GM19193 (cell line): ENCODE results near the gene BARHL2.

Experiments
- POLR2A ChIP-seq: IDR thresholded peaks from 4 replicates; pipeline ENCODE4 v1.6.1; 2011; ENCODE audit not compliant: insufficient read depth, insufficient read length; ENCODE audit errors: extremely low read depth

Gene BARHL2

DNA sequence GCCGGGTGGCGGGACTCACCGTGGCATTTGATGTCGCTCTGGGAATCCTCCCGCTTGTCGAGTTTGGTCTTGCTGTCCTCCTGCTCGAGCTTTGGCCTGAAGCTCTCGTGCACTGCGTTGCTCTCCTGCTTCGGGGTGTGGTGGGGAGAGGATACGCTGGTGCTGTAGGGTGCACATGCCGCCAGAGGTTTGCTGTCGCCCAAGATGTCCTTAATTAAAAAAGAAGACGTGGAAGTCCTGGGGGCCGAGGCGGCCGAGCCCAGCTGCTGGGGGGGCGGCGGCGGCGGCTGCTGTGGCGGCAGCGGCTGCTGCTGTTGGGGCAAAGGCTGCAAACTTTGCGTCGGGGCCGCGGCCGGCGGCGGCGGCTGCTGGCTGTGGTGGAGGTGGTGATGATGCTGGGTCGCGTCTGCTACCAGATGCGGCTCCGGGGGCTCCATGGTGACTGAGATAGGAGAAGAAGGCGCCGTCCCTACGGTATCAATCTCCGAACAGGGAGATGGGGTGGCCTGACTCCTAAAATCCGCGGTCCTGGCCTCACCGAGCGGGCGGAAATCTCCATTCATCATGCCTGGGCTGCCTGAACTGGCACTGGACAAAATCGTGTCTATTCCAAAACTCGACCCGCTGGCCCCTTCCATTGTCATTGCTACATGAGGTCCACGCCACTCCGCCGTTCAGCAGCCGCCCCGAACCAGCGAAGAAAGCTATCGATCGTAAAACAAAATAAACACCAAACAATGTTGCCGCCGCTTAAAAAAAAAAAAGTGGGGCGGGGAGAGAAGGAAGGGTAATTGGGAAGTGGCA is at the start of gene BARHL2:
TSS of gene BARHL2 (minus strand) at position 751 of the 804 bp plus-strand sequence. CDS start at position 644, 107 bp downstream.
- no peak for TF ChIP-seq POLR2A

DNA sequence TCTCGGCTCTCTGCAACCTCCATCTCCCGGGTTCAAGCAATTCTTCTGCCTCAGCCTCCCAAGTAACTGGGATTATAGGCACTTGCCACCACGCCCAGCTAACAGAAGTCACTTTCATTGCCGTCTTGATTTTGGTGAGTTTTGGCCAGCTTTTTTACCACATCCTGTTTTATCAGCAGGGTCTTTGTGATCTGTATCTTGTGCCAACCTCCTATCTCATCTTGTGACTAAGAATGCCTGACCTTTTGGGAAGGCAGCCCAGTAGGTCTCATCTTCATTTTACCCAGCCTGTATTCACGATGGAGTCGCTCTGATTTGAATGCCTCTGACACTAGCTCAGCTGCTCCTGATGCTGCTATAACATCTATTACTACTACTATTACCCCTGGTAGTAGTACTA is 46.8 kb upstream of the BARHL2 start:
- TF ChIP-seq POLR2A = no peak

DNA sequence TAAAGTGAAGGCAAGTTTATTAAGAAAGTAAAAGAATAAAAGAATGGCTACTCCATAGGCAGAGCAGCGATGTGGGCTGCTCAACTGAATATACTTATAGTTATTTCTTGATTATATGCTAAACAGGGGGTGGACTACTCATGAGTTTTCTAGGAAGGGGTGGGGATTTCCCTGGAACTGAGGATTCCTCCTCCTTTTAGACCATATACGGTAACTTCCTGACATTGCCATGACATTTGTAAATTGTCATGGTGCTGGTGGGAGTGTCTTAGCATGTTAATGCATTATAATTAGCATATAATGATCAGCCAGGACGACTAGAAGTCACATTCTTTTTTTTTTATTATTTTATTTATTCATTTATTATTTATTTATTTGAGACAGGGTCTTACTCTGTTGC is 46.4 kb upstream of the BARHL2 start:
- no peak for TF ChIP-seq POLR2A

DNA sequence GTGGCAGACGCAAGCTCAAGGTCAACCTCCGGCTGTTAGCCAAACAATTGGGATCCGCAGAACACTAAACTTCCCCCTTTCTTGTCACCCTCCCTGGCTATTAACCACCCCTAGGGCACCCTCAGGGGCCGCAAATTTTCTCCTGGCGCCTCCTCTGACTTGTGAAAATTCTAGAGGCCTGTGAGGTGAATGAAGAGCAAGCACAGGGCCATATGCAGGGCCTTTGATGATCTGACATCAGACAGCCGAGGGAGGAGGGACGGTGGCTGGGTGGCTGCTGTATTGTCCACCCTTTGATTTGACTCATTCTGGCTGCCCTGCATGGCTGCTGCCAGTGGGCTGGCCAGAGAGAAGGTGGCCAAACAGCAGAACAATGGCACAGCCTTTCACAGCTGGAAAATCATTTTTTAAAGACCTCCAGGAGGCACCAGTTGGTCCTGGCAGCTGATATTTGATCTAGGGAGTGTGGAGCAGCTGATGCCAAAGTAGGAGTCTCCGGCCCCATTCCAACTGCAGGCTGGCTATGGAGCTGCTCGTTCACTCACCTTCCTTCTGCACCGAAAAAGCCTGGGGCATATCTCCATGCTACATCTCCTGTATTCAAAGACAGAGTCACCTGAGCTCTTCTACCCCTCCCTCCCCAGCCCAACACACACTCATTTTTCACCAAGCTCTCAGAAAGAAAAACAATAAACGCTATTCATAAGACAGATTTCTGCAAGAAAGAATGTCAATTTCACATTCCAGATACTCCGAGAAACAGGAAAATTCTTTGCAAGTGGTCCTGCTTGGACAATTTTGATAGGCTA is 44.9 kb upstream of the BARHL2 start:
- no peak for TF ChIP-seq POLR2A

DNA sequence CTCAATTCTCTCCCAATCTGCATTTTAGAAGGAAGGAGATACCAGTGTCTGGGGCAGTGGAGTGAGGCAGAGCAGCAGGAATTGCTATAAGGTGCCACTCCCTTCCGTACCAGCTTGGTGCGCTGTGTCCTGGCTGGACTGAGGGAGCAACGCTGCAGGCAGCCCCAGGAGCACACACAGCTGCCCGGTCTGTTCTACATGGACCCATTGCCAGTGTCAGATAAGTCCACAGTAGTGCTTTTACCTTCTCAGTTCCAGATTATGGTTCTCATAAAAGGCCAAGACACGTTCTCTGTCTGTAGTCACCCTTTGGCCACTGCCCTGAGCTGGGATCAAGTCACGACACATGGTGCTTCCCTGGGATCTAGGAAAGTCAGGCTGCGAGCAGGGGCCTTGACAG is 44.1 kb upstream of the BARHL2 start:
- no peak for TF ChIP-seq POLR2A

DNA sequence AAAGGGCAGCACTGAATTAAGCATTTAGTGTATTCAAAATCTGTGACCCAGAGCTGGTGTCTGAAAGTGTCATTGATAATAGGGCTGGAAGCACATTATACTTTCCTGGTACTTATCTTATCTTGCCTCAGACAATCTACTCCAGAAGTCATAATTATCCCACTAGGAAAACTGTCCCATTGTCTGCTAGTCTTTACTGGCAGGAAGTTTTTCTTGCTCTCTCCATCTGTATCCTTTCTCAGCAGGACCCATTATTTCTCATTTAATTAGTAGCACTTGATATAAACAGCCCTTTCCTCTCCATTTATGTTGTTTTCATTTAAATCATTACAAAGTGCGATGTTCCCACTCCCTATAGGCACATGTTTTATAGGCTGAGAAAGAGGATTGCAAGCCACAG is 36.5 kb upstream of the BARHL2 start:
- TF ChIP-seq POLR2A = no peak

DNA sequence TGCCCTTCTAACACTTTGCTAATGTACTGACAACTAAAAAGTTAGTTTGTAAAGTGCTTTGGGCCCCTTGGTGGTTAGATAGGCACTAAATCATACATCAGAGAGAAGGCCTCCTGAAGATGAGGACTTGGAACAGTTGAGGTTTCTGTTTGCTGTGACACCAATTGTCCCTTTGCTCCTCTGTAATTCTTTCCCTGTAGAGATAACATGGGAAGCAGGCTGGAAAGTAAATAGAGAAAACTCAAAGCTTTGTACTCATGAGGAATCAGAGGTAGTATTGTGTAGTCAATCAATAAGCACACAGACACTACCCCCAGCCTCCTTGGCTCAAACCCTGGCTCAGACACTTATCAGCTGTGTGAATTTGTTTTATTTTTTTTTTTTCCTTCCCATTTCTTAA is 31.6 kb upstream of the BARHL2 start:
- TF ChIP-seq POLR2A = no peak

DNA sequence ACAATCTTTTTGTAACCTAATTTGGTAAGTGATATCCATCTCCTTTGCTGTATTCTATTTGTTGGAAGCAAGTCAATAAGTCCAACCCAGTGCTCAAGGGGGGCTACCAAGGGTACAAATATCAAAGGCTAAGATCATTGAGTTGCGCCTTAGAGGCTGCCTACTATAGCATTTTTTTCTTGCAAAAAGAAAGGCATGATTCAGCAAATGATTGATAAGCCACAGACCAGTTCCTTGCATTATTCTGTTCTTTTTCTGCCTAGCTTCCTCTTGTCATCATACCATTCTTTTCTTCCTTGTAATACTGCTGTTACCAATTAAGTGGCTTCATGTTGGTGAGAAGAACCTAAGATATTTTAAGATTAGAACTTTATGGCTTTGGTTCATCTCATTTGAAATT is 29.8 kb upstream of the BARHL2 start:
- TF ChIP-seq POLR2A = no peak

DNA sequence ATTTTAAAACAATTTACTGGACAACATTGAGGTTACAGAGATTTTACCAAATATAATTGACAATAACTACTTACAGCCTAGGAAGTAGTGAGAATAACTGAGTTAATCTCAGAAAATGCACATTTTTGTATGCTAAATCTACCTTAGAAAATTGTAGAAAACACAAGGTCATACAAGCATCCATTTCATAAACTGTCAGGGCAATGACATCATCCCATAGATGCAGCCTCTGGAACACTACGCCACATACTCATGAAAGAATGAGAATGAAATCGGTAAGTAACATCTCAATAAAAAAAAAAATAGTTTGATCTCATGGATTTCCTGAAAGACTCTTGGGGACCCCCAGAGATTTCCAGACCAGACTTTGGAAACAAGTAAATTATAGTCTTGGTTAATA is 28.9 kb upstream of the BARHL2 start:
- no peak for TF ChIP-seq POLR2A

- TF ChIP-seq POLR2A = no peak
Observed at GRCh38 chr1:90732136-90732535, 15.0 kb upstream of the BARHL2 start.

GRCh38 chr1:90731382-90732050 is 14.4 kb upstream of the BARHL2 start:
- no peak for TF ChIP-seq POLR2A

DNA sequence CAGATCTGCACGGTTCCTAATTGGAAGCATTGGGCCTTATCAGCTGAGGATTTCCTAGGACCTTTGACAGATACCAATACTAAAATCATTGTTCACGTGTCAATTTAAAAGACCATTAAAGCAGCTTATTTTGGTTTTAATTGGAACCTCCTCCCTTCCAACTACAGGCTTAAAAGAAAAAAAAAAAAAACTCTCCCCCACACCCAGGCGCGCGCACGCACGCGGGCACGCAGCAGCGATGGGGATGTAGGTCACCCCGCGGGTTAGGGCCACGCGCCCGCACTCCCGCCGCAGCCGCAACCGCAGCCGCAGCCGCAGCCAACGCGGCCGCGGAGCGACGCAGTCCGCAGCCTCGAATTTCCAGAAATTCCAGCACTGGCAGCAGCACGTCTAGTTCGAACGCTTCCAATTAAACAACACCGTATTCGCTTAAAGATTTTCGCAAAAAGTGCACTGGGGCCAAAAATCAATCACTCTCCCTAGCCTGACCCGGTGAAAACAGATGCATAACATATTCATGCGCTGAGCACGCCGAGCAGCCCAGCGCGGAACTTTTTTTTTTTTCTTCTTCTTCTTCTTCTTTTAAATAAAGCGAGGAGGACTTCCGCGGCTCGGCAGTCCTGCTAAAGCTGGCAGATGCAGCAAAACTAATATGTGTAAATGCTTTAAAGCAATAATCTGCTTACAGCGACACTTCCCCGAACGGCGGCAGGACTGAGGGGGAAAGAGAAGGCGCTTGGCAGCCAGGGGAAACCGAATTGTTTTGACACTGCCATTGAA is 13.3 kb upstream of the BARHL2 start:
- no peak for TF ChIP-seq POLR2A

DNA sequence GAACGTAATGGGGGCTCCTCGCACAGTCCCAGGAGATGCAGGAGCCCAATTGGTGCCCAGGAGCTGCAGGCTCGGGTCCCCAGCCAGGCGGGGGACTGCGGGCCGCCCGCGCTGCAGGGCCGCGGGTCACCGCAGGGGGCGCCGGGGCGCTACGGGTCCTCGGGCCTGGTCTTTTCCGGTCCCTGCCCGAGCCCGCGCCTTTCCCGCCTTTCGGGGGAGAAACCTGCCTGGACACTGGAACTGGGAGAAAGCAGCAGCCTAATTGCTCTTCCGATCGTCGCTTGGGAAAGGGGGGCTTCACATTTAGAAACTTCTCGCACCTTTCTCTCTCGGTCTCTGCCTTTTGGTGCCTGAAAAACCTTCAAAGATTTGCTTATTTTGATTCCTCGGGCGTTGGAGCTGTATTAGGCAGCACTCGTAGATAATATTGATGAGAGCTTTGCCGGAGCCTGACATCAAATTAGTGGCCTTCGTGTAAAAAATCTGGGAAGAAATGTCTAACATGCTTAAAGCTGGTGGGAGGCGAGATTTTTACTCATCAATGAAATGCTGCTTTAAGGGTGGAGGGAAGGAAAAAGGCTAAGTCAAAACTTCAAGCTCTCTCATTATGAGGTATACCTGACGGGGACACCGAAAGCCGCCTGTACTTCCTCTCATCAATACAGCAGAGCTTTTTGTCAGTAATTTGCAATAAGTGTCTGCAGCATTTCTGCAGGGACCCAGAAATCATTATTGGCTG is 12.6 kb upstream of the BARHL2 start:
- TF ChIP-seq POLR2A = no peak
